ENCODE results near the gene B4GALT4.

DNA sequence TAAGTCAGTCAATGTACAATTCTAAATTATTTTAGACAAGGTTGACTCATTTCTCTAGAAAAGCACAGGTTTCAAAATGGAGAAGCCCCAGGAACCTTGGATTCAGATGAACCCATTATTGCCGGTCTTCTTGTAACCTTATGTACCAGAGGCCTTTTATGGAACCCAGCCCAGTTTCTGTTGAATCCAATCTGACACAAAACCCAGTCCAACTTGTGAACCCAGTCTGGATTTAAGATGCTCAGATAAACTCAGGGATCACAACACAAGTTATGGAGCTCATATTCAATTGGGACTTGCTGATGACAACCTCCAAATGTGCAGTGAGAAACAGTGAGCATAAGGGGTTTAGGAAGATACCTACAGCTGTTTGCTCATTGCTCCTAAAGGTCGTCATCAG is 16.4 kb upstream of the B4GALT4 start:
- TF ChIP-seq EZH2 (IDR thresholded peaks at IDR 0.05; ENCODE audit: insufficient read depth, poor library complexity, severe bottlenecking) (no peak), EZH2phosphoT487 (IDR thresholded peaks at IDR 0.05; ENCODE audit: insufficient read depth, low read depth) (no peak)
